Keratinocyte (primary cell): ENCODE results near the gene CXCR4. TPM values are rescaled to one million over a fixed set of nuclear protein-coding genes. Genes with fewer than 3 reads are reported as not detected.

Experiments
- DNase-seq: peaks from one replicate; pipeline ENCODE4 v3.0.0-alpha.2; 2011; ENCODE audit warnings: low read depth, missing footprints, low spot score
- FAIRE-seq: peaks from 2 replicates; lab custom pipeline; 2011; peaks lifted over from hg19 to GRCh38; lab: Jason Lieb, UNC
- H2AFZ ChIP-seq: 2 replicates; pipeline ENCODE4 v1.6.0; 2012; ENCODE audit warnings: low read length, control low read depth, inconsistent platforms; ENCODE audit not compliant: control insufficient read depth
- H3K27ac ChIP-seq: 2 replicates; pipeline ENCODE4 v1.5.1; 2011; ENCODE audit warnings: low read length; ENCODE audit not compliant: control insufficient read depth, insufficient read depth
- H3K27me3 ChIP-seq: 3 replicates; pipeline ENCODE4 v1.6.0; 2011; ENCODE audit warnings: low read length; ENCODE audit not compliant: control insufficient read depth, insufficient read depth; ENCODE audit errors: extremely low read depth
- H3K36me3 ChIP-seq, 2 experiments: 2 replicates in 1 of 2; 3 replicates in 1 of 2; pipeline ENCODE4 v1.5.1; 2011; ENCODE audit warnings: low read length in 2 of 2, mild to moderate bottlenecking in 1 of 2; ENCODE audit not compliant: control insufficient read depth in 2 of 2, insufficient read depth in 2 of 2; ENCODE audit errors: extremely low read depth in 1 of 2
- H3K4me1 ChIP-seq: 3 replicates; pipeline ENCODE4 v1.5.1; 2011; ENCODE audit warnings: low read length; ENCODE audit not compliant: control insufficient read depth, insufficient read depth; ENCODE audit errors: extremely low read depth
- H3K4me2 ChIP-seq: 3 replicates; pipeline ENCODE4 v1.6.0; 2011; ENCODE audit warnings: low read depth, low read length; ENCODE audit not compliant: control insufficient read depth, insufficient read depth; ENCODE audit errors: extremely low read depth
- H3K4me3 ChIP-seq, 3 experiments: fragments of 200-600 bp in 1 of 3; sonication (generic) in 1 of 3; 2 replicates in 2 of 3; 3 replicates in 1 of 3; pipeline ENCODE4 v1.5.1; 2011 to 2016; ENCODE audit warnings: low read length in 3 of 3, mild to moderate bottlenecking in 3 of 3, control low read depth in 2 of 3, inconsistent platforms in 1 of 3, low read depth in 1 of 3, mixed read lengths in 1 of 3, mixed run types in 1 of 3, moderate library complexity in 1 of 3; ENCODE audit not compliant: control insufficient read depth in 2 of 3, insufficient read depth in 2 of 3; ENCODE audit errors: extremely low read depth in 1 of 3
- H3K79me2 ChIP-seq: 2 replicates; pipeline ENCODE4 v1.6.0; 2012; ENCODE audit warnings: low read length; ENCODE audit not compliant: control insufficient read depth, insufficient read depth
- H3K9ac ChIP-seq: 3 replicates; pipeline ENCODE4 v1.6.0; 2011; ENCODE audit warnings: low read length; ENCODE audit not compliant: control insufficient read depth, insufficient read depth; ENCODE audit errors: extremely low read depth
- H3K9me1 ChIP-seq: 3 replicates; pipeline ENCODE4 v1.6.0; 2011; ENCODE audit warnings: low read length; ENCODE audit not compliant: control insufficient read depth, insufficient read depth; ENCODE audit errors: extremely low read depth
- H3K9me3 ChIP-seq: 2 replicates; pipeline ENCODE4 v1.5.1; 2012; ENCODE audit warnings: low read depth, low read length; ENCODE audit not compliant: control insufficient read depth
- H4K20me1 ChIP-seq: 3 replicates; pipeline ENCODE4 v1.6.0; 2011; ENCODE audit warnings: low read length; ENCODE audit not compliant: control insufficient read depth, insufficient read depth; ENCODE audit errors: extremely low read depth
- CTCF ChIP-seq, 3 experiments: IDR thresholded peaks in 1 of 3; conservative IDR thresholded peaks in 1 of 3; optimal IDR thresholded peaks in 1 of 3; 2 replicates in 2 of 3; 3 replicates in 1 of 3; pipeline versions ENCODE3 to v1.5.1; 2011; ENCODE audit warnings: low read length in 3 of 3, mild to moderate bottlenecking in 3 of 3, moderate library complexity in 2 of 3, control low read depth in 1 of 3, inconsistent platforms in 1 of 3; ENCODE audit not compliant: insufficient read depth in 2 of 3; ENCODE audit errors: extremely low read depth in 1 of 3
- EZH2 ChIP-seq: IDR thresholded peaks from one replicate; pipeline ENCODE4 v1.6.1; 2012; ENCODE audit warnings: inconsistent platforms, mild to moderate bottlenecking, low read length, moderate library complexity
- dilution Hi-C: fragments of 300-500 bp; cut with MboI; formaldehyde crosslinking; loops from one replicate; pipeline ENCODE4 v1.7.0; 2020; ENCODE audit warnings: low sequenced_read_pairs; ENCODE audit not compliant: extremely low pct_ligation_motif_present
- polyA plus RNA-seq, 5 experiments: library from polyadenylated mRNA; depleted of rRNA in 3 of 5; stranded (reverse) in 3 of 5; stranded (forward) in 1 of 5; unstranded in 1 of 5; fragments of >200 nt; gene quantifications; 1 replicate in 1 of 5; 2 replicates in 3 of 5; 3 replicates in 1 of 5; pipeline versions ENCODE4 v1.2.1 to v1.2.3, GENCODE V29; 2011 to 2012; ENCODE audit warnings: missing spikeins in 2 of 5, low read depth in 1 of 5, low replicate concordance in 1 of 5

Gene CXCR4
- polyA plus RNA-seq, 1 donor (not counting 4 experiments of a cell fraction or from before 2014, with no cell fraction given): 0.08 TPM

GRCh38 chr2:136154384-136154783 is 36.4 kb upstream of the CXCR4 start:
- DNase-seq (no peak), FAIRE-seq (no peak)
- Histone ChIP-seq H3K4me2 (no peak overlapping the region), H2AFZ (no peak overlapping the region), H3K4me3 (no peak overlapping the region), H3K27me3 (no peaks in the 10 kb centered on the region), H3K27ac (no peak overlapping the region), H3K9me1 (no peaks in the 10 kb centered on the region), H3K36me3 (no peaks in the 10 kb centered on the region), H3K4me1 (no peaks in the 10 kb centered on the region), H3K9me3 (no peaks in the 10 kb centered on the region), H3K79me2 (no peaks in the 10 kb centered on the region), H3K9ac (no peak overlapping the region), H4K20me1 (no peaks in the 10 kb centered on the region)
- TF ChIP-seq EZH2 (no peak), CTCF (optimal IDR thresholded peaks at IDR 0.05 in 1 of 3, IDR thresholded peaks at IDR 0.05 in 1 of 3, conservative IDR thresholded peaks at IDR 0.05 in 1 of 3; ENCODE audit: extremely low read depth in 1 of 3, insufficient read depth in 2 of 3, low read length in 3 of 3) (no peak)
- dilution Hi-C loops: no loop called here

GRCh38 chr2:136151021-136151971 is 33.3 kb upstream of the CXCR4 start:
- no peaks in the 10 kb centered on the region for H4K20me1 ChIP-seq
- H3K9me3 ChIP-seq: no peaks in the 10 kb centered on the region
- no peaks in the 10 kb centered on the region for H3K4me1 ChIP-seq
- DNase-seq: no peak
- no peaks in the 10 kb centered on the region for H3K27me3 ChIP-seq
- no peaks in the 10 kb centered on the region for H3K36me3 ChIP-seq
- H3K79me2 ChIP-seq: no peaks in the 10 kb centered on the region
- no peak for TF ChIP-seq CTCF (optimal IDR thresholded peaks at IDR 0.05 in 1 of 3, IDR thresholded peaks at IDR 0.05 in 1 of 3, conservative IDR thresholded peaks at IDR 0.05 in 1 of 3; ENCODE audit: extremely low read depth in 1 of 3, insufficient read depth in 2 of 3, low read length in 3 of 3)
- no peak for TF ChIP-seq EZH2
- no peak overlapping the region for H3K9ac ChIP-seq
- no peak for FAIRE-seq
- H2AFZ ChIP-seq: no peak overlapping the region
- dilution Hi-C loops: no loop called here
- H3K4me3 ChIP-seq: no peak overlapping the region
- H3K9me1 ChIP-seq: no peaks in the 10 kb centered on the region
- H3K4me2 ChIP-seq: no peak overlapping the region
- no peak overlapping the region for H3K27ac ChIP-seq
